Panc1 (cell line): ENCODE data around the gene ARHGAP44. TPM values are rescaled to one million over a fixed set of nuclear protein-coding genes. Genes with fewer than 3 reads are reported as not detected.

Source experiments
- ATAC-seq: fragments of 200-7000 bp; cut with Tn5 transposase; 2 replicates; pipeline ENCODE4 v1.9.1; 2020; ENCODE audit warnings: mild to moderate bottlenecking, moderate library complexity
- BruUV-seq: library from RNA; stranded (reverse); fragments of 400-500 nt; replicated peaks from 2 replicates; lab custom pipeline; 2021; lab: Mats Ljungman, UMichigan
- CTCF ChIA-PET: fragments of 300-600 bp; sonication (Branson Sonifier 250); formaldehyde crosslinking; loops from one replicate; lab custom pipeline; 2022; ENCODE audit warnings: antibody characterized with exemption; lab: Charles Lee
- POLR2A ChIA-PET: fragments of 300-600 bp; sonication (Branson Sonifier 250); formaldehyde crosslinking; loops from one replicate; lab custom pipeline; 2022; ENCODE audit warnings: antibody characterized with exemption; lab: Charles Lee
- DNase-seq: peaks from one replicate; pipeline ENCODE4 v3.0.0-alpha.2; 2010; ENCODE audit warnings: low read depth, low spot score
- H3K27ac ChIP-seq: 2 replicates; pipeline ENCODE4 v1.5.1; 2011; ENCODE audit warnings: mild to moderate bottlenecking, low read length, inconsistent platforms
- H3K27me3 ChIP-seq: fragments of 200-500 bp; sonication (Bioruptor generic); 2 replicates; pipeline ENCODE4 v1.6.0; 2014; ENCODE audit warnings: low read length, inconsistent platforms; ENCODE audit not compliant: control insufficient read depth, insufficient read depth
- H3K36me3 ChIP-seq: fragments of 200-500 bp; sonication (Bioruptor generic); 2 replicates; pipeline ENCODE4 v1.5.1; 2014; ENCODE audit warnings: inconsistent platforms, mild to moderate bottlenecking, low read length, moderate library complexity; ENCODE audit not compliant: control insufficient read depth, insufficient read depth
- H3K4me1 ChIP-seq: 2 replicates; pipeline ENCODE4 v1.5.1; 2011; ENCODE audit warnings: inconsistent platforms, mild to moderate bottlenecking, low read length, moderate library complexity; ENCODE audit not compliant: control insufficient read depth, insufficient read depth
- H3K4me3 ChIP-seq, 2 experiments: 2 replicates each; pipeline ENCODE4 v1.5.1; 2011 to 2012; ENCODE audit warnings: low read depth in 2 of 2, low read length in 2 of 2, mild to moderate bottlenecking in 2 of 2, inconsistent platforms in 1 of 2, moderate library complexity in 1 of 2
- H3K9me3 ChIP-seq: fragments of 200-500 bp; sonication (Bioruptor generic); 2 replicates; pipeline ENCODE4 v1.5.1; 2014; ENCODE audit warnings: low read depth, mild to moderate bottlenecking, inconsistent platforms, low read length, moderate library complexity; ENCODE audit not compliant: control insufficient read depth, insufficient read depth
- CTCF ChIP-seq: fragments of 450-650 bp; IDR thresholded peaks from 2 replicates; pipeline ENCODE4 v1.5.1; 2017; ENCODE audit warnings: mild to moderate bottlenecking
- POLR2AphosphoS5 ChIP-seq: IDR thresholded peaks from 2 replicates; pipeline ENCODE4 v1.6.1; 2012; ENCODE audit warnings: mild to moderate bottlenecking, low read depth, low read length, moderate library complexity
- SIN3A ChIP-seq: IDR thresholded peaks from 2 replicates; pipeline ENCODE4 v1.6.1; 2012; ENCODE audit warnings: low read depth, mild to moderate bottlenecking, low read length, moderate library complexity, borderline replicate concordance; ENCODE audit not compliant: insufficient read depth
- TCF7L2 ChIP-seq: IDR thresholded peaks from 2 replicates; pipeline ENCODE4 v1.6.1; 2011; ENCODE audit warnings: mild to moderate bottlenecking, low read depth, low read length, inconsistent platforms
- in situ Hi-C: cut with HindIII; loops from 2 replicates; pipeline ENCODE4 v1.10.0; 2016; ENCODE audit warnings: low sequenced_read_pairs, low pct_unique_long_range_greater_than_20kb
- intact Hi-C: fragments of 100-400 bp; cut with micrococcal nuclease; formaldehyde crosslinking; loops from one replicate; pipeline ENCODE4 v1.10.0; 2022; ENCODE audit not compliant: unreplicated experiment
- total RNA-seq: library from RNA; stranded (reverse); gene quantifications from one replicate; pipeline ENCODE4 v1.2.1, GENCODE V29; 2021; ENCODE audit not compliant: unreplicated experiment
- TF ChIP-seq, protein P1 (sequence below), 2 experiments: IDR thresholded peaks; 2 replicates each; pipeline ENCODE4 v1.6.1; 2011 to 2012; ENCODE audit warnings: low read depth in 2 of 2, control low read depth in 1 of 2, low read length in 1 of 2, mild to moderate bottlenecking in 1 of 2, moderate library complexity in 1 of 2; ENCODE audit not compliant: insufficient read depth in 1 of 2

Gene ARHGAP44
- total RNA-seq, 1 experiment from 2014 or later = 0.80 TPM

GRCh38 chr17:13003454-13003851, 214.2 kb downstream of the ARHGAP44 start:
- no TSS peak for BruUV-seq
- in situ Hi-C loops = no loop called here
- intact Hi-C loops = loop anchor here (10.0 kb wide), 1 partner anchor 749 kb away; no protein-coding TSS in a partner anchor
- no peaks in the 10 kb centered on the region for H3K9me3 ChIP-seq
- no peak for DNase-seq
- ChIA-PET POLR2A (no interaction called here), CTCF (no interaction called here)
- no peaks in the 10 kb centered on the region for H3K27me3 ChIP-seq
- no peak overlapping the region for H3K27ac ChIP-seq
- H3K36me3 ChIP-seq = peaks cover 15% of the 10 kb centered on the region
- TF ChIP-seq CTCF (peak; percentile 64), POLR2AphosphoS5 (no peak), TCF7L2 (no peak), SIN3A (no peak)
- TF ChIP-seq, protein P1, sequence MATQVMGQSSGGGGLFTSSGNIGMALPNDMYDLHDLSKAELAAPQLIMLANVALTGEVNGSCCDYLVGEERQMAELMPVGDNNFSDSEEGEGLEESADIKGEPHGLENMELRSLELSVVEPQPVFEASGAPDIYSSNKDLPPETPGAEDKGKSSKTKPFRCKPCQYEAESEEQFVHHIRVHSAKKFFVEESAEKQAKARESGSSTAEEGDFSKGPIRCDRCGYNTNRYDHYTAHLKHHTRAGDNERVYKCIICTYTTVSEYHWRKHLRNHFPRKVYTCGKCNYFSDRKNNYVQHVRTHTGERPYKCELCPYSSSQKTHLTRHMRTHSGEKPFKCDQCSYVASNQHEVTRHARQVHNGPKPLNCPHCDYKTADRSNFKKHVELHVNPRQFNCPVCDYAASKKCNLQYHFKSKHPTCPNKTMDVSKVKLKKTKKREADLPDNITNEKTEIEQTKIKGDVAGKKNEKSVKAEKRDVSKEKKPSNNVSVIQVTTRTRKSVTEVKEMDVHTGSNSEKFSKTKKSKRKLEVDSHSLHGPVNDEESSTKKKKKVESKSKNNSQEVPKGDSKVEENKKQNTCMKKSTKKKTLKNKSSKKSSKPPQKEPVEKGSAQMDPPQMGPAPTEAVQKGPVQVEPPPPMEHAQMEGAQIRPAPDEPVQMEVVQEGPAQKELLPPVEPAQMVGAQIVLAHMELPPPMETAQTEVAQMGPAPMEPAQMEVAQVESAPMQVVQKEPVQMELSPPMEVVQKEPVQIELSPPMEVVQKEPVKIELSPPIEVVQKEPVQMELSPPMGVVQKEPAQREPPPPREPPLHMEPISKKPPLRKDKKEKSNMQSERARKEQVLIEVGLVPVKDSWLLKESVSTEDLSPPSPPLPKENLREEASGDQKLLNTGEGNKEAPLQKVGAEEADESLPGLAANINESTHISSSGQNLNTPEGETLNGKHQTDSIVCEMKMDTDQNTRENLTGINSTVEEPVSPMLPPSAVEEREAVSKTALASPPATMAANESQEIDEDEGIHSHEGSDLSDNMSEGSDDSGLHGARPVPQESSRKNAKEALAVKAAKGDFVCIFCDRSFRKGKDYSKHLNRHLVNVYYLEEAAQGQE (IDR thresholded peaks at IDR 0.05; ENCODE audit: insufficient read depth in 1 of 2, low read depth in 2 of 2, low read length in 1 of 2) = no peak
- H3K4me3 ChIP-seq = no peak overlapping the region
- H3K4me1 ChIP-seq = no peaks in the 10 kb centered on the region
- ATAC-seq = peak; percentile 62

DNA sequence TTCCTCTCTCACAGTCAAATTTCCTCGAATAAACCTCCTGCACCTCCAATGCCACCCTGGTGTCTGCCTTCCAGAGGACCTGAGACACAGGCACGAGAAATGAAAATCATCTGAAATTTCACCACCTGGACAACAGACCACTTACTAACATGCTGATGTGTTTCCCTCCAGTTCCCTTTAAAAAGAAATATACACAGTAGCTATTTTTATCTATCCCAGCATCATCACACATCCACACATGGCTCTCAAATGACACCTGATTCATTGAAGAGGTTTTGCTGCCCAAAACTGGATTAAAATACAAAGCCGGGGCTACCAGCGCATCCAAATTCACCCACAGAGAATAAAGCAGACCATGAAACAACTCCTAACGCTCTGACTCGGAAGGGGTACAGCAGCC, 214.6 kb downstream of the ARHGAP44 start:
- ATAC-seq (no peak), DNase-seq (no peak)
- H3K36me3 ChIP-seq = peaks cover 19% of the 10 kb centered on the region
- POLR2A ChIA-PET = no interaction called here
- no peak overlapping the region for H3K27ac ChIP-seq
- no peaks in the 10 kb centered on the region for H3K9me3 ChIP-seq
- TF ChIP-seq, protein P1 (IDR thresholded peaks at IDR 0.05; ENCODE audit: insufficient read depth in 1 of 2, low read depth in 2 of 2, low read length in 1 of 2) = no peak
- TF ChIP-seq TCF7L2 = no peak
- BruUV-seq = no TSS peak
- no peaks in the 10 kb centered on the region for H3K4me1 ChIP-seq
- in situ Hi-C loops = no loop called here
- intact Hi-C loops = loop anchor here (10.0 kb wide), 1 partner anchor 749 kb away; no protein-coding TSS in a partner anchor
- CTCF ChIA-PET = no interaction called here
- no peak overlapping the region for H3K4me3 ChIP-seq
- no peaks in the 10 kb centered on the region for H3K27me3 ChIP-seq
